ENCODE measurements around the gene PDE4D. TPM values are rescaled to one million over a fixed set of nuclear protein-coding genes. Genes with fewer than 3 reads are reported as not detected.

PDE4D gene
- total and polyA plus RNA-seq, 4 donors = 12.8 to 167 (median 44.5) TPM

GRCh38 chr5:59003641-59004040, 889.9 kb downstream of the PDE4D start:
- H3K27ac ChIP-seq (ENCODE audit: low read depth in 1 of 2, low read length in 1 of 2) = no peak overlapping the region
- no peak for DNase-seq
- H3K4me3 ChIP-seq = no peak overlapping the region
- ATAC-seq (ENCODE audit: insufficient read depth, low FRiP score) = no peak
- peaks cover 0 to 15% (median 3%) of the 10 kb centered on the region in 5 donors for H3K4me1 ChIP-seq (ENCODE audit: control insufficient read depth in 5 of 5, insufficient read depth in 5 of 5, low read length in 5 of 5)
- no peaks in the 10 kb centered on the region for H3K9me3 ChIP-seq (ENCODE audit: control insufficient read depth in 4 of 4, insufficient read depth in 3 of 4, low read length in 3 of 4)
- no peak overlapping the region for H3K9ac ChIP-seq (ENCODE audit: insufficient read depth in 1 of 2, low read length in 2 of 2)
- no peaks in the 10 kb centered on the region for H3K36me3 ChIP-seq (ENCODE audit: control insufficient read depth in 4 of 4, insufficient read depth in 4 of 4, low read length in 4 of 4)
- TF ChIP-seq CTCF (IDR thresholded peaks at IDR 0.05; ENCODE audit: control extremely low read depth, extremely low read depth) = no peak
- 96 to 98% methylated on average over 5 of the region's 5 CpGs for WGBS, 2 donors
- H3K27me3 ChIP-seq (ENCODE audit: control insufficient read depth in 3 of 3, insufficient read depth in 3 of 3, low read length in 2 of 3) = no peaks in the 10 kb centered on the region

- TF ChIP-seq CTCF (IDR thresholded peaks at IDR 0.05; ENCODE audit: control extremely low read depth, extremely low read depth) = no peak
- no peak overlapping the region for H3K4me3 ChIP-seq
- H3K36me3 ChIP-seq (ENCODE audit: control insufficient read depth in 4 of 4, insufficient read depth in 4 of 4, low read length in 4 of 4) = no peaks in the 10 kb centered on the region
- H3K27ac ChIP-seq (ENCODE audit: low read depth in 1 of 2, low read length in 1 of 2) = no peak overlapping the region
- no peaks in the 10 kb centered on the region for H3K27me3 ChIP-seq (ENCODE audit: control insufficient read depth in 3 of 3, insufficient read depth in 3 of 3, low read length in 2 of 3)
- ATAC-seq (ENCODE audit: insufficient read depth, low FRiP score) (no peak), DNase-seq (no peak)
- H3K9ac ChIP-seq (ENCODE audit: insufficient read depth in 1 of 2, low read length in 2 of 2) = no peak overlapping the region
- 89 to 91% methylated on average over 4 of the region's 4 CpGs for WGBS, 2 donors
- no peaks in the 10 kb centered on the region for H3K9me3 ChIP-seq (ENCODE audit: control insufficient read depth in 4 of 4, insufficient read depth in 3 of 4, low read length in 3 of 4)
- peaks cover 0 to 15% (median 3%) of the 10 kb centered on the region in 5 donors for H3K4me1 ChIP-seq (ENCODE audit: control insufficient read depth in 5 of 5, insufficient read depth in 5 of 5, low read length in 5 of 5)
These were observed 890.4 kb downstream of the PDE4D start for GRCh38 chr5:59003124-59003523.

- Histone ChIP-seq H3K4me3 (no peak overlapping the region), H3K9ac (ENCODE audit: insufficient read depth in 1 of 2, low read length in 2 of 2) (no peak overlapping the region), H3K36me3 (ENCODE audit: control insufficient read depth in 4 of 4, insufficient read depth in 4 of 4, low read length in 4 of 4) (no peaks in the 10 kb centered on the region), H3K27me3 (ENCODE audit: control insufficient read depth in 3 of 3, insufficient read depth in 3 of 3, low read length in 2 of 3) (no peaks in the 10 kb centered on the region), H3K9me3 (ENCODE audit: control insufficient read depth in 4 of 4, insufficient read depth in 3 of 4, low read length in 3 of 4) (no peaks in the 10 kb centered on the region), H3K4me1 (ENCODE audit: control insufficient read depth in 5 of 5, insufficient read depth in 5 of 5, low read length in 5 of 5) (peaks cover 0 to 15% (median 3%) of the 10 kb centered on the region in 5 donors), H3K27ac (ENCODE audit: low read depth in 1 of 2, low read length in 1 of 2) (no peak overlapping the region)
- WGBS, 2 donors = 95 to 97% methylated on average over 1 of the region's 1 CpG
- no peak for TF ChIP-seq CTCF (IDR thresholded peaks at IDR 0.05; ENCODE audit: control extremely low read depth, extremely low read depth)
- ATAC-seq (ENCODE audit: insufficient read depth, low FRiP score) (no peak), DNase-seq (no peak)
These were observed 891.2 kb downstream of the PDE4D start for GRCh38 chr5:59002162-59002825.

GRCh38 chr5:59001716-59002115, 891.8 kb downstream of the PDE4D start:
- ATAC-seq (ENCODE audit: insufficient read depth, low FRiP score) (no peak), DNase-seq (no peak)
- H3K9ac ChIP-seq (ENCODE audit: insufficient read depth in 1 of 2, low read length in 2 of 2) = no peak overlapping the region
- no peaks in the 10 kb centered on the region for H3K9me3 ChIP-seq (ENCODE audit: control insufficient read depth in 4 of 4, insufficient read depth in 3 of 4, low read length in 3 of 4)
- TF ChIP-seq CTCF (IDR thresholded peaks at IDR 0.05; ENCODE audit: control extremely low read depth, extremely low read depth) = no peak
- no peak overlapping the region for H3K27ac ChIP-seq (ENCODE audit: low read depth in 1 of 2, low read length in 1 of 2)
- WGBS, 2 donors = 91 to 95% methylated on average over 6 of the region's 6 CpGs
- H3K27me3 ChIP-seq (ENCODE audit: control insufficient read depth in 3 of 3, insufficient read depth in 3 of 3, low read length in 2 of 3) = no peaks in the 10 kb centered on the region
- H3K4me3 ChIP-seq = no peak overlapping the region
- no peaks in the 10 kb centered on the region for H3K36me3 ChIP-seq (ENCODE audit: control insufficient read depth in 4 of 4, insufficient read depth in 4 of 4, low read length in 4 of 4)
- peaks cover 0 to 15% (median 3%) of the 10 kb centered on the region in 5 donors for H3K4me1 ChIP-seq (ENCODE audit: control insufficient read depth in 5 of 5, insufficient read depth in 5 of 5, low read length in 5 of 5)

Data from lung (tissue), 12 donors.